Activated T-cell treated with anti-CD3 and anti-CD28 coated beads, Interleukin-2, amount 50 U/mL, for 48 hours (primary cell): ENCODE measurements around the gene DYNLL2.
A peak's percentile ranks its signal among the peaks of the same experiment; 100 is the strongest.
"Not testable (repeated sequence)": the region's sequence is repeated elsewhere in the genome, so short reads cannot be mapped to it uniquely, and the experiment has no call there.

Experiments used
- DNase-seq, 2 experiments: peaks; one replicate each; pipeline ENCODE4 v3.0.0-alpha.2; 2020

The DYNLL2 gene

GRCh38 chr17:58082870-58083490 lies at the start of gene DYNLL2:
Gene DYNLL2, plus strand, starts transcription at chr17:58083419. Its CDS starts 3,672 bp downstream, at chr17:58087091.
- peak; percentile 93 to 94 for DNase-seq

- no peak for DNase-seq
These were observed 43.2 kb upstream of the DYNLL2 start for GRCh38 chr17:58039975-58040374.

GRCh38 chr17:58040386-58040785 lies 42.8 kb upstream of the DYNLL2 start:
- no peak for DNase-seq

- DNase-seq = no peak
These were observed 42.1 kb upstream of the DYNLL2 start for GRCh38 chr17:58041161-58041560.

- no peak for DNase-seq
These were observed 39.7 kb upstream of the DYNLL2 start for GRCh38 chr17:58043221-58044181.

- DNase-seq = not testable (repeated sequence)
These were observed 39.0 kb upstream of the DYNLL2 start for GRCh38 chr17:58044256-58044655.

GRCh38 chr17:58046239-58047094 lies 36.8 kb upstream of the DYNLL2 start:
- DNase-seq = no peak

GRCh38 chr17:58047376-58048150 lies 35.7 kb upstream of the DYNLL2 start:
- DNase-seq = no peak

GRCh38 chr17:58049533-58049932 lies 33.7 kb upstream of the DYNLL2 start:
- DNase-seq = no peak

GRCh38 chr17:58050966-58051365 lies 32.3 kb upstream of the DYNLL2 start:
- no peak for DNase-seq

- no peak for DNase-seq
These were observed 31.8 kb upstream of the DYNLL2 start for GRCh38 chr17:58051468-58051867.

- no peak for DNase-seq
These were observed 30.8 kb upstream of the DYNLL2 start for GRCh38 chr17:58052407-58052806.

GRCh38 chr17:58052945-58053715 lies 30.1 kb upstream of the DYNLL2 start:
- DNase-seq = peak; percentile 19 to 40

GRCh38 chr17:58054641-58055040 lies 28.6 kb upstream of the DYNLL2 start:
- DNase-seq = no peak

GRCh38 chr17:58056476-58056875 lies 26.7 kb upstream of the DYNLL2 start:
- no peak for DNase-seq

GRCh38 chr17:58059141-58059540 lies 24.1 kb upstream of the DYNLL2 start:
- DNase-seq = no peak

- DNase-seq = no peak
These were observed 22.5 kb upstream of the DYNLL2 start for GRCh38 chr17:58060596-58061191.

GRCh38 chr17:58061672-58062071 lies 21.5 kb upstream of the DYNLL2 start:
- no peak for DNase-seq

GRCh38 chr17:58065238-58065637 lies 18.0 kb upstream of the DYNLL2 start:
- no peak for DNase-seq

GRCh38 chr17:58066401-58066800 lies 16.8 kb upstream of the DYNLL2 start:
- DNase-seq = no peak

- no peak for DNase-seq
These were observed 10.4 kb upstream of the DYNLL2 start for GRCh38 chr17:58072862-58073261.
